Bronchus fibroblast of lung (primary cell): Measurements from ENCODE around the gene RMND1. TPM values are rescaled to one million over a fixed set of nuclear protein-coding genes. Genes with fewer than 3 reads are reported as not detected.

Source experiments
- total RNA-seq: library from RNA; depleted of rRNA; stranded (reverse); fragments of >200 nt; gene quantifications from 2 replicates; pipeline ENCODE4 v1.2.3, GENCODE V29; 2015

RMND1 gene, protein sequence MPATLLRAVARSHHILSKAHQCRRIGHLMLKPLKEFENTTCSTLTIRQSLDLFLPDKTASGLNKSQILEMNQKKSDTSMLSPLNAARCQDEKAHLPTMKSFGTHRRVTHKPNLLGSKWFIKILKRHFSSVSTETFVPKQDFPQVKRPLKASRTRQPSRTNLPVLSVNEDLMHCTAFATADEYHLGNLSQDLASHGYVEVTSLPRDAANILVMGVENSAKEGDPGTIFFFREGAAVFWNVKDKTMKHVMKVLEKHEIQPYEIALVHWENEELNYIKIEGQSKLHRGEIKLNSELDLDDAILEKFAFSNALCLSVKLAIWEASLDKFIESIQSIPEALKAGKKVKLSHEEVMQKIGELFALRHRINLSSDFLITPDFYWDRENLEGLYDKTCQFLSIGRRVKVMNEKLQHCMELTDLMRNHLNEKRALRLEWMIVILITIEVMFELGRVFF
- 25.0 and 31.6 TPM in 2 replicates for total RNA-seq

DNA sequence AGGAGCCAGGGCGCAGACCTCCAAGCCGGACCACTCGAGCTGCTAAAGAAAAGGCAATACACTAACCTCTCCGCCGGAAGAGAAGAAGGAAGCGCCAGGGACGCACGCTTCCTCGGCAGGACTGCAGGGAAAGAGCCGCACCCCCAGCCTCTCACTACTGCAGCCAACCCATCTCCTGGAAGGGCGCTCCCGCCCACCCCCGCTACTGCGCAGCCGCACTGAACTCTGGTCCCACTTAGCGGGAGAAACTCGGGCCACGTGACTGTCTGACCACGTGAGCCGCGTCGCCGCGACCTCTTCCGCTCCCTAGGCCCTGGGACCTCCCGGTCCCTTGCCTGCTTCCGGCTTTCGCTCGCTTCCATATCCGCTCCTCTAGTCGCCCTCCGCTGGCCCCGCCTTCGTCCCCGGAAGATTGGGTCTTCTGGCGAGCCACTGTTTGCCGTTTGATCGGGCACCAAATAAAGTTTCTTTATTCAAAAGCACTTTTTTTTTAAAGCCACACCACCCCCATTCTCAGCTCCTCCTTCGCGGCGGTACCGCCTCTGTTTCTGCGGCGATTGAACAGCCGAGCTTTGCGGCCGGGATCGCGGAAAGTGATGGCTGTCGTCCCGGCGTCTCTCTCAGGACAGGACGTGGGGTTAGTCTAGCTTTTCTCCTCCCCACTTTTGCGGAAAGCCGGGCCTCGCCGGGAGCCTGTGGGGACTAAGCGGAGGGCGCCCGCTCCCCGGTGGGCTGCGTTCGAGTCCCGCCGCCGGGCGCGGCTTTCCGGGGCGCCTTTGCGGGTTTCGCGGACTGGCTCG is at the start of gene RMND1:
RMND1 (minus strand) TSS at position 177 of the 800 bp plus-strand sequence. CDS start 6,315 bp downstream, outside the sequence.

DNA sequence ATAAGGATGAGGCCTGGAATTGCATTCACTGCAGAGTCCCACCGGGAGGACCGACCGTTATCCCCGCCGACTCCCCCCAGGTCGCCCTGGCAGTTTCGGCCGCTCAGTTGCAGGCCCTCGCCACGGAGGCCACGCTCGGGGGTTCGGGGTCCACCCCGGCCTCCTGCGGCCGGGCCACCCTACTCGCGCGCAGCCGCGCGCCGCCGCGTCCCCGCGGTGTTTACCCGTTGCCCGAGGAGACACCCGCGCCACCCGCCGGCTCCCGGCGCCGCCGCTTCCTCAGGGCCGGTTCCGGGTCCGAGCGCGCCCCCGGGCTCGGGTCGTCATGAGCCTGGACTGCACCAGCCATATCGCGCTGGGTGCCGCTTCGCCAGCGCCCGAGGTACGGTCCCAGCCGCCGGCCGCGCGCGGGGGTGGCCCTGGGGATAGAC is 41.9 kb upstream of the RMND1 start, which contains the start of gene CCDC170:
CCDC170 (plus strand) TSS at position 214 of the 431 bp plus-strand sequence; CDS start at position 326, 112 bp downstream.

DNA sequence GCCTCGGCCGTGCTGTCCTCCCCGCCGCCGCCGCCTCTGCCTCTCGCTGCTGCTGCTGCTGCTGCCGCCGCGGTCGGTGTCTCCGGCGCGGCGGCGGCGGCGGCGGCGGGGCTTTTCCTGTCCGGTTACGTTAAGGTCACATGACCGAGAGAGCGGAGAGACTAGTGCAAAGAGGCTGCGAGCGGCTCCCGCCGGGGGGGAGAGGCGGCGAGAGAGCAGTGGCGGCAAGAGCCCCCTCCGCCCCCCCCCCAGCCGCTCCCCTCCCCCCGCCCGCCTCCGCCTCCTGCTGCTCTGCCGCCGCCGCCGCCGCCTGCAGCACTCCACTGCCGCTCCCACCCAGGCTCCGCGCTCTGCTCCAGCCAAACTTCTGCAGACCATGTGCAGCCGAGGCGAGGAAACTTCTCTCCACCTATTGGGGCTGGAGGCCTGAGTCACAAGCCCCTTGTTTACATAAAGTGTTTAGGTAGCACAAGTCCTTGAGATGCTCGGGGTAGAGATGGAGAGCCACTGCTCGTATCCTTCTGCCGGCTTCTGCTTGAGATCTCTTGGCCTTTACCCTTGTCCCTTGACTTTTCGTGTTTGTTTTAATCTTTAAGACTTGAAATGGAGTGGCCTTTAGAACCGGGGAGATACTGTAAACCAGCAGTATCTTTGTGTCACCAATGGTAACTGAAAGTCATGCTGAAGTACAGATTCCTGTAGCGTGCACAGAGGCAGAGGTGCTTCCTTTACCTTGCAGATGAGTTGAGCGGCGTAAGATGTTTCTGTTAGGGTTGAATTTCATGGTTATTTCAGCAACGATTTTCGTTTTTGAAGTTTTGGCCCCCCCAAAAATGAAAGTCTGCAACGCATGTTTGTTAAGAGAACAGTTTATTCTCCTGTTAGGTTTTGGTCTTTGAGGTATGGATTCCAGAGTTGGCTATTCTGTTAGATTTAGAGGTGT is 60.2 kb downstream of the RMND1 start, which contains the start of gene ZBTB2:
ZBTB2 (minus strand) TSS at position 89 of the 943 bp plus-strand sequence. CDS start 17,922 bp downstream, outside the sequence.

Other genes with a start within 250 kb of the RMND1 start
- gene AKAP12, start 212.2 kb downstream of the RMND1 start, total RNA-seq, result 43.4 and 54.5 TPM in 2 replicates
- gene ZBTB2, start 60.6 kb downstream of the RMND1 start, total RNA-seq, result 7.7 TPM in 2 replicates
- gene CCDC170, start 41.9 kb upstream of the RMND1 start, total RNA-seq, result 0.15 and 0.17 TPM in 2 replicates